GM23338 (cell line): ENCODE measurements around the gene DESI1. TPM values are rescaled to one million over a fixed set of nuclear protein-coding genes. Genes with fewer than 3 reads are reported as not detected.

Experiments used
- ATAC-seq: fragments of 200-7000 bp; cut with Tn5 transposase; 3 replicates; pipeline ENCODE4 v1.9.1; 2020
- DNase-seq: peaks from one replicate; pipeline ENCODE4 v3.0.0-alpha.2; 2015; ENCODE audit warnings: low spot score
- H2AFZ ChIP-seq: fragments of 200-600 bp; sonication (generic); 2 replicates; pipeline ENCODE4 v1.8.0; 2016; ENCODE audit warnings: antibody characterized with exemption, mild to moderate bottlenecking, moderate library complexity
- H3F3A ChIP-seq: fragments of 200-600 bp; sonication (generic); replicated peaks from 2 replicates; pipeline ENCODE4 v1.8.0; 2017; ENCODE audit warnings: antibody characterized with exemption, mixed run types, low read depth
- H3K27ac ChIP-seq: fragments of 200-600 bp; sonication (generic); 2 replicates; pipeline ENCODE4 v1.6.1; 2016; ENCODE audit warnings: low read depth
- H3K27me3 ChIP-seq: fragments of 200-600 bp; sonication (generic); 2 replicates; pipeline ENCODE4 v1.8.0; 2016; ENCODE audit warnings: mild to moderate bottlenecking, mixed run types, moderate library complexity; ENCODE audit not compliant: insufficient read depth
- H3K36me3 ChIP-seq: fragments of 200-600 bp; sonication (generic); 2 replicates; pipeline ENCODE4 v1.8.0; 2016; ENCODE audit warnings: mild to moderate bottlenecking; ENCODE audit not compliant: insufficient read depth
- H3K4me1 ChIP-seq: fragments of 200-600 bp; sonication (generic); 2 replicates; pipeline ENCODE4 v1.8.0; 2016; ENCODE audit warnings: mild to moderate bottlenecking, moderate library complexity; ENCODE audit not compliant: insufficient read depth
- H3K4me2 ChIP-seq: fragments of 200-600 bp; sonication (generic); 2 replicates; pipeline ENCODE4 v1.7.1; 2017; ENCODE audit warnings: mixed run types
- H3K4me3 ChIP-seq: fragments of 200-600 bp; sonication (generic); 2 replicates; pipeline ENCODE4 v1.6.1; 2016; ENCODE audit warnings: mixed run types
- H3K79me2 ChIP-seq: fragments of 200-600 bp; sonication (generic); replicated peaks from 2 replicates; pipeline ENCODE4 v1.8.0; 2017; ENCODE audit warnings: mild to moderate bottlenecking; ENCODE audit not compliant: insufficient read depth
- H3K9me2 ChIP-seq: fragments of 200-600 bp; sonication (generic); 2 replicates; pipeline ENCODE4 v1.8.0; 2017; ENCODE audit not compliant: insufficient read depth
- H4K20me1 ChIP-seq: fragments of 200-600 bp; sonication (generic); replicated peaks from 2 replicates; pipeline ENCODE4 v1.8.0; 2017; ENCODE audit warnings: mild to moderate bottlenecking; ENCODE audit not compliant: insufficient read depth
- H3K27ac Mint-ChIP-seq: 2 replicates; pipeline ENCODE4 v1.8.0; 2020; ENCODE audit warnings: inconsistent platforms, mild to moderate bottlenecking, moderate library complexity, mixed read lengths
- H3K27me3 Mint-ChIP-seq: 3 replicates; pipeline ENCODE4 v1.8.0; 2022; ENCODE audit warnings: low read depth, mild to moderate bottlenecking, moderate library complexity, mixed read lengths, inconsistent platforms; ENCODE audit not compliant: insufficient read depth, poor library complexity
- H3K36me3 Mint-ChIP-seq: 3 replicates; pipeline ENCODE4 v1.8.0; 2021; ENCODE audit warnings: low read depth, mild to moderate bottlenecking, inconsistent platforms, moderate library complexity, mixed read lengths
- H3K4me1 Mint-ChIP-seq: 3 replicates; pipeline ENCODE4 v1.8.0; 2020; ENCODE audit warnings: mild to moderate bottlenecking, inconsistent platforms, mixed read lengths
- H3K4me3 Mint-ChIP-seq: 3 replicates; pipeline ENCODE4 v1.8.0; 2021; ENCODE audit warnings: moderate library complexity, mild to moderate bottlenecking, inconsistent platforms, mixed read lengths
- H3K9me3 Mint-ChIP-seq: 3 replicates; pipeline ENCODE4 v1.8.0; 2020; ENCODE audit warnings: moderate library complexity, mild to moderate bottlenecking, inconsistent platforms, mixed read lengths
- CREB1 ChIP-seq: fragments of 250-450 bp; sonication (Bioruptor Pico); IDR thresholded peaks from 2 replicates; pipeline ENCODE4 v1.5.0; 2020; ENCODE audit warnings: low read depth, mild to moderate bottlenecking, moderate library complexity
- CTCF ChIP-seq, 2 experiments: fragments of 200-600 bp in 1 of 2; sonication (generic) in 1 of 2; conservative IDR thresholded peaks; 2 replicates each; pipeline versions ENCODE4 v1.5.1 to v1.6.1; 2016 to 2017; ENCODE audit warnings: antibody characterized with exemption in 2 of 2, low read depth in 2 of 2, mild to moderate bottlenecking in 2 of 2, moderate library complexity in 1 of 2
- ETS1 ChIP-seq: IDR thresholded peaks from 2 replicates; pipeline ENCODE4 v1.6.1; 2016; ENCODE audit warnings: antibody characterized with exemption
- EZH2 ChIP-seq: fragments of 200-600 bp; sonication (generic); IDR thresholded peaks from one replicate; pipeline ENCODE4 v1.8.0; 2017; ENCODE audit warnings: antibody characterized with exemption, mild to moderate bottlenecking, low read depth; ENCODE audit not compliant: unreplicated experiment
- EZH2phosphoT487 ChIP-seq: fragments of 200-600 bp; sonication (generic); IDR thresholded peaks from one replicate; pipeline ENCODE4 v1.8.1; 2018; ENCODE audit warnings: antibody characterized with exemption; ENCODE audit not compliant: unreplicated experiment
- JUNB ChIP-seq: IDR thresholded peaks from one replicate; pipeline ENCODE4 v1.6.1; 2016; ENCODE audit warnings: antibody characterized with exemption; ENCODE audit not compliant: unreplicated experiment
- NANOG ChIP-seq: IDR thresholded peaks from 2 replicates; pipeline ENCODE4 v1.6.1; 2016; ENCODE audit warnings: antibody characterized with exemption, borderline replicate concordance
- POLR2AphosphoS5 ChIP-seq: IDR thresholded peaks from 2 replicates; pipeline ENCODE4 v1.6.1; 2016; ENCODE audit warnings: antibody characterized with exemption, low read depth
- REST ChIP-seq: IDR thresholded peaks from one replicate; pipeline ENCODE4 v1.6.1; 2018; ENCODE audit warnings: antibody characterized with exemption; ENCODE audit not compliant: unreplicated experiment
- STAT1 ChIP-seq: IDR thresholded peaks from one replicate; pipeline ENCODE4 v1.6.1; 2016; ENCODE audit warnings: antibody characterized with exemption; ENCODE audit not compliant: unreplicated experiment
- ZNF114 ChIP-seq: fragments of 250-450 bp; sonication (Bioruptor Pico); IDR thresholded peaks from 2 replicates; pipeline ENCODE4 v1.5.0; 2020; ENCODE audit warnings: mild to moderate bottlenecking, moderate library complexity
- ZNF331 ChIP-seq: fragments of 250-450 bp; sonication (Bioruptor Pico); IDR thresholded peaks from 2 replicates; pipeline ENCODE4 v1.5.0; 2020; ENCODE audit warnings: low read depth, mild to moderate bottlenecking, moderate library complexity
- ZNF462 ChIP-seq: fragments of 250-450 bp; sonication (Bioruptor Pico); IDR thresholded peaks from 2 replicates; pipeline ENCODE4 v1.5.0; 2020; ENCODE audit warnings: mild to moderate bottlenecking, moderate library complexity
- polyA plus RNA-seq: library from polyadenylated mRNA; unstranded; fragments of >200 nt; fragmentation: Nextera tagmentation; extraction: Ambion mirVana; gene quantifications from 2 replicates; pipeline ENCODE4 v1.2.1, GENCODE V29; 2016
- total RNA-seq: library from RNA; depleted of rRNA; stranded (reverse); fragments of >200 nt; shearing (Covaris generic); gene quantifications from 2 replicates; pipeline ENCODE4 v1.2.3, GENCODE V29; 2014

DESI1 gene
- total and polyA plus RNA-seq, 2 experiments from 2014 or later, result 33.7 to 53.8 TPM

- peaks cover 24% of the 10 kb centered on the region for H3K27me3 Mint-ChIP-seq
- Histone ChIP-seq H3K4me1 (no peaks in the 10 kb centered on the region), H3K36me3 (no peaks in the 10 kb centered on the region), H3K27ac (no peak overlapping the region), H3K4me2 (no peak overlapping the region), H3K9me2 (no peaks in the 10 kb centered on the region), H3K79me2 (no peaks in the 10 kb centered on the region), H2AFZ (no peak overlapping the region), H3F3A (peaks cover 6% of the 10 kb centered on the region; the same call in 1 of the 2 replicates), H3K4me3 (no peak overlapping the region), H3K27me3 (no peaks in the 10 kb centered on the region), H4K20me1 (peaks cover 8% of the 10 kb centered on the region; the same call in 1 of the 2 replicates)
- H3K36me3 Mint-ChIP-seq, result peaks cover 17% of the 10 kb centered on the region
- H3K4me1 Mint-ChIP-seq, result peaks cover 4% of the 10 kb centered on the region; the same call in 2 of the 3 replicates
- peaks cover 4% of the 10 kb centered on the region; the same call in 1 of the 3 replicates for H3K9me3 Mint-ChIP-seq
- DNase-seq (no peak), ATAC-seq (no peak)
- no peak overlapping the region for H3K4me3 Mint-ChIP-seq
- H3K27ac Mint-ChIP-seq, result no peak overlapping the region
- TF ChIP-seq ZNF114 (CRISPR knock-in tag) (no peak), NANOG (no peak), CTCF (conservative IDR thresholded peaks at IDR 0.05; ENCODE audit: low read depth in 2 of 2) (no peak), ZNF331 (CRISPR knock-in tag) (no peak), ZNF462 (CRISPR knock-in tag) (no peak), JUNB (no peak), CREB1 (no peak), EZH2phosphoT487 (no peak), REST (no peak), ETS1 (no peak), EZH2 (no peak), POLR2AphosphoS5 (no peak), STAT1 (no peak)
Observed at GRCh38 chr22:41597635-41597953, 23.2 kb downstream of the DESI1 start.
